GM18520 (cell line): ENCODE measurements around the gene C2orf49.
"Not testable (repeated sequence)": the region's sequence is repeated elsewhere in the genome, so short reads cannot be mapped to it uniquely, and the experiment has no call there.

Source experiments
- ATAC-seq: cut with Tn5 transposase; IDR thresholded peaks from one replicate; pipeline ENCODE4 v1.9.1; 2021; ENCODE audit not compliant: unreplicated experiment

C2orf49 gene

DNA sequence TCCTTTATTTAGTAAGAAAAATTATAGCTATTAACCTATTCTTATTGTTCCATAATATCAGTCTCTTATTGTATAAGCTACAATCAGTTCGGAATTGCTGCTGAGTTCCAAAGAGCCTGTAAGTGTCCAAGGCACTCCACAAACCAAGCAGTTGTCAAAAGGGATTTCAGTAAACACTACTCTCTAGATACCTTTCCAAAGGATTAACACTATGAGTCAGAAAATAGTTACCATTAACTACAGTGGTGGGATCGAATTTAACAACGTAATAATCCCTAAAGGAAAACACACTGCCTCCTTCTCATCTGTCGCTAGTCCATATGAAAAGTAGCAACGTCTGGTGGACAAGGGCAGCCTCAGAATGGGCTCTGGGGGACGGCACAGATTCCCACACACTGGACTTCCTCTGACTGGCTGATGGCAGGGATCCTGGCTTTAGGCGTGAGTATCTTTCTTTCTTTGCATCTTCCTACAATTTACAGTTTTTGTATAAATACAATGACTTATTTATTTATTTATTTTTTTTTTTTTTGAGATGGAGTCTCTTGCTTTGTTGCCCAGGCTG, 16.6 kb upstream of the C2orf49 start:
- no peak for ATAC-seq

DNA sequence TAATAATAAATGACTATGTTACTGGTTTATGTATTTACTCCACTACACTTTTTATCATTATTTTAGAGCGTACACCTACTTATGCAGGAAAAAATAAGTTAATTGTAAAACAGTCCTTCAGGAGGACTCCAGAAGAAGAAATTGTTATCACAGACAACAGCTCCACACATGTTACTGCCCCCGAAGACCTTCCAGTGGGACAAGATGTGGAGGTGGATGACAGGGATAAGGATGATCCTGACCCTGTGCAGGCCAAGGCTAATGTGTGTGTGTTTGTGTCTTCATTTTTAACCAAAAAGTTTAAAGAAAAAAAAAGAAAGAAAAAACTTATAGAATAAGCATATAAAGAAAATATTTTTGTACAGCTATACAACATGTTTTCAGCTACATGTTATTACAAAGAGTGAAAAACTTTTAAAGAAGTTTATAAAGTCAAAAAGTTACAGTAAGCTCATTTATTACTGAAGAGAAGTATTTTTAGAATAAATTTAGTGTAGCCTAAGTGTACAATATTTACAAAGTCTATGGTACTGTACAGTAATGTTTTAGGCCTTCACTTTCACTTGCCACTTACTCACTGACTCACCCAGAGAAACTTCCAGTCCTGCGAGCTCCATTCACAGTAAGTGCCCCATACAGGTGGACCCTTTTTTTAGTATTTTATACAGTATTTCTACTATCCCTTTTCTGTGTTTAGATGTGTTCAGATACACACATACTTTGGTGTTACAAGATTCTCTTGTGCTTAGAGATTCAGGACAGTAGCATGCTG, 15.3 kb upstream of the C2orf49 start:
- peak; percentile 25 for ATAC-seq

- no peak for ATAC-seq
Measured at GRCh38 chr2:105323111-105323510, 14.2 kb upstream of the C2orf49 start.

GRCh38 chr2:105324101-105324500, 13.2 kb upstream of the C2orf49 start:
- ATAC-seq = no peak

DNA sequence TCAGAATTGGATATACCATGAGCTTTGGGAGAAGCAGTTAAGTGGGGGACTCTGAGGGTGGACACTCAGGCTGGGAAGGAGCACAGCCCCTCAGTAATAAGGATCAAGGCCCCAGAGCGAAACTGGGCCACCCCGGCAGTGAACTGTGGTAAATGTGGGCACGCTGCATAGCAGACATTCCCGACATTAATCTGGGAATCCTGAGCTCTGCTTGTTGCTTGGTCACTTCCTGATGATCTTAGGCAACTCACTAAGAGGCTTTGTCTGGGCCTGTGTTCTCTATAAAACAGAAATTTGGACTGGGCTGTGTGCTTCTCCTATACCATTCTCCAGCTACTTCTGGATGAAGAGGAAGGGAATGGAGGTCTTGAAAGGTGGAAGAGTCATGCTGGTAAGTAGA, 12.6 kb upstream of the C2orf49 start:
- no peak for ATAC-seq

DNA sequence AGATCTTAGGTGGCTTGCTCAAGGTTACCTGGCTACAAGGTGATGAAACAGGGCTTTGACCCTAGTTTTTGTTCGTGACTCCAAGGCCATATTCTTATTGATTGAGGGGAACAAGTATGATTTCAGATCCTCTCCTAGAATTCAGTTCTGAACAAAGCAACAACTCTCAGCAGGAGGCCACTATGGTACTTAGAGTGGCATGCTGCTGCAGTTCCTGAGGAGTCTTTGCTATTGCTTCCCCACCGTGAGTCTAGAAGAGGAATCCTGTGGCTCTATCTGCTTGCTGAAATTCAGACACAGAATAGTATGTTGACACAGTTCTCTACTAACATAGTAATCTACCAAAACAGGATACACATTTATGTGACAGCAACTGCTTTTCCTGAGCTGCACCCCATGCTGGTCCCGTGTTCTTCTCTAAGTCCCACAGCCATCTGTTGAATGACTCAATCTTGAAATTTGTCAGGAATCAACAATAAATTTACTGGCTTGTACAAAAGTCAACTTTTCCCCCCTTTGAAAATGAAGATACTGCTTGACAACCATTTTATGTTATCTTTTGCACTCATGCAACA, 11.9 kb upstream of the C2orf49 start:
- no peak for ATAC-seq

GRCh38 chr2:105327271-105327670, 10.1 kb upstream of the C2orf49 start:
- ATAC-seq = not testable (repeated sequence)

- no peak for ATAC-seq
Measured at GRCh38 chr2:105327690-105328089, 9.7 kb upstream of the C2orf49 start.

DNA sequence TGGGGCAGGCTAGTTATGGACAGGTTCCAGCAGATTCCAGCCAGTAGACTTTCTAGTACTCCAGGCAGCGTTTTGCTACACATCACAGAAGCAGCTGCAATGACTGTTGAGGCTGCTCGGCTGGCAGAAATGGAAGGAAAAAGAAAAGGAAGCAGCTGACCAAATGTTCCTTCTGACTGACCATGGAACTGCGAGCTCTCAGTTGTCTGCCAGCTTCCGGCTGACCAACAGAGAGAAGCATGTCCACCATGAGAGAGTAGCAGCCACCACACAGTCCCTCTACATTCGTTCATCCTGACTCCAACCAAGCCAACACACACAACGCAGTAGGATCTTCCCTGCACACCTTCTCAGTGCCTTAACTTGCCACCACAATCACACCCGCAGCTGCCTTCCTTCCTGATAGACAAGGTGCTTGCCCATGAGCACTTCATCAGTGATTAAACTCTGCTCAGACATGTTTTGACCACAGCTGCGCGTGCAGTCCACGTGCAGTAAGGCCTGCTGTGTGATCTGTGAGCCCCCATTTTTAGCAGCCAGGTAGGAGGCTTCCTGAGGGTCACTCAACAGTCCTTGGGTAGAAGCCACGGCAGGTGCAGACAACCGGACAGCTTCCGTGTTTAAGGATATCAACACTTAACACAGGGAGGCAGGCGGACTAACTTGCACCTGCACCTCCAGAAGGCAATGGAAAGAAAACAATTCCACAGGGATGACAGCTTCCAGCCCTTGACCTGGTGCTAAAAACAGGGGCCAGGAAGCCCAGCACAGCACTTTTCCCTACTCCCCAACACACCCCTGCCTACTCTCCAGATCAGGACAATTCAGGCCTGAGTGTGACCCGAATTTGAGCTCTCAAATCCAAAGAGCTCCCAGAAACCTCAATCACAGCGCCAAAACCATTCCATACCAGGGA, 8.8 kb upstream of the C2orf49 start:
- no peak for ATAC-seq

DNA sequence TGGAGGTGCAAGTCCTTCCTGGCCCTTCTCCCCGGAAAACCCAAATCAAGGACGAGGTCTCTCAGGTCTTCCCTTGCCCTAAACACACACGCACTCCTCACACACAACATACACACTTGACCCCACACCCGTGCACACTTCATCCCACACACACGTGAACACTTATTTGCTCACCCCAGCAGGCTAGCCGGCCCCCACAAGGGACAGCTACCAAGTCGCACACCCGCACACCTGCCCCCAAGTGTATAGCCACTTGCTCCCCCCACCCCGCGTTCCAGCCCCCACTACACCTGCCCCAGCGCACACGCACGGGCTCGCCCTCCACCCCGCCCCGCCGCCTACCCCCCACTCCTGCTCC, 8.2 kb upstream of the C2orf49 start:
- no peak for ATAC-seq

DNA sequence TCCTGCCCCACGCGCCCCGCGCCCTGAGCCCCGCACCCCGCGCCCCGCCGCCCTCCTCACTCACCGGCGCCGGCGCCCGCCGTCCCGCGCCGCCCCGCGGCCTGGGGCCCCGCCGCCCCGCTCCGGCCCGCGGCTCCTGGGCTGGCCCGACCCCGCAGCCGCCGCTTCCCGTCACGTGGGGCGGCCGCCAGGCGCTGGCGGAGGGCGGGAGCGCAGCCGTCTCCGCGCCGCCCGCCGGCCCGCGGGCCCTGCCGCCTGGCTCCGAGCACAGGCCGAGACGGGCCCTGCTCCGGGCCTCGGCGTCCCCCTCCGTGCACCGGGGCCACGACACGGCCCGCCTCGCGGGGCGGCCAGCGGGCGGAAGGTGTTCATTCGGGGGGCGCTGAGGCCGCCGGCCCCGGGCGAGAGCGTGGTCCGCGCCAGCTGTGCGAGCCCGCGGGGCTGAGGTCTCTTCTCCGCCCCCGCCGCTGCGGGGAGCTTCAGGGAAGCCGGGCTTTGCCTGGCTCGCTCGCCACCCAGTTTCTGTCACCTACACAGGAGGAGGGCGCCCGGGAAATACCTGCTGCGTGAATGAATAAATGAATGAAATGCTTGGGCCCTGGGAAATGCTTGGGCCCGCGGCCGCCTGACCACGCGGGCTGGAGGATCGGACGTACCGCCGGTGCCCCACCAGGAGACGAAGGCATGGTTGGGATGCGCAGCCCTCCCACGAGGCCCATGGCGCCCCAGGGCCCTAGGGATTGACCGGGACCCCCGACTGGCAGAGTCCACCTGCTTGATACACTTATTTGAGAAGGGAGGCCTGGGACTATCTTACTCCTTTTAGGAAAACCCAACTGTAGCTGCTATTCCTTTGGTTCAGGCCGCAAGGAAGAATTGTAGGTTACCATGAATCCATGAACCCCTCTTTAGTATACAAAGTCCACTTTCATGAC, 7.5 kb upstream of the C2orf49 start, which contains the start of gene TGFBRAP1:
Gene TGFBRAP1, minus strand, starts transcription at position 175 of the 935 bp plus-strand sequence. CDS start 21,434 bp downstream, outside the sequence.
- peak; percentile 69 for ATAC-seq

DNA sequence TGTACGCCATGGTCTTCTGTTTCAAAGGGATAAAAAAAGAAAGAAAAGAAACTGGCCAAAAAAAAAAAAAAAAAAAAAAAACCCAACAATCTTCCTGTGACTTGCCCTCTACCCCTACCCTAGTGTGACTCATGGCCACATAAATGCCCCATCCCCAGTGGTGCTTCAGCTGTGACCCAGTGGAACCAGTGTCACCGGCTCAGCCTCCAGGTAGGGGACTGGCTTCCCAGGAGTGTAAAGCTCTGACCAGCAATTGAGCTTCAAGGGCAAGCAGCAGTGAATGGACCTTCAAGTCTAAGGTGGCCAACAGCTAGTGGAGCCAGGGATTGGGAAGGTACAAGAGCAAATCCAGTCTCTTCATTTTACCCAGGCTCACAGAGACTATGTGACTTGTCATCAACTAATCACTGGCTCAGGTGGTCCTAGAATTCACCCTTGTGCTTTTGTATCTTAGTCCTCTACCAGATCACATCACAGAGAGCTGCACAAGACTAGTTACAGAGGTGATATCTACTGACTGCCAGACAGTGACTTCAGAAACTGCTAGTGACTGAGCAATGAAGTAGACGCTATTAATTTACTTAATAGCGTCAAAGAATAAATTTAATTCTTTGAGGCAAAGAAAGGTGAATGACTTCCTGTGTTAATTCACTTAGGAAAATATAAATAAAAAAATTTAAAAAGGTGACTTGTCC, 6.5 kb upstream of the C2orf49 start:
- no peak for ATAC-seq

DNA sequence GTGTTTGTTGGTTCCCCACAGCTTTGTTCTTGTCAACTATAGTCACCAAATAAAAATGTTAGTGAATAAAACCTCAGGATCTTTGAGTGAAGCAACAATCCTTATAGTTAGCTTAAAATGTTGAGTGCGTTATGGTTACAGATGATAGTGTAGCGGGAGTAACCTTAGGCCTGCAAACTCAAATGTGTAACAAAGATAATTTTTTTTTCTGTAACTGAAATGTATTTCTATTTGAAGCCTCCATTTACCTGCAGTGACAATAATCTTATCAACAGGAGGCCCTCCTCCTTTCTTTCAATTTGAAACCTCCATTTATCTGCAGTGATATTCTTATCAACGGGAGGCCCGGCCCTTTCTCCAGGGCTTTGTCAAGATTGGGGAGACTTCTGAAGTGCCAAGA, 3.1 kb upstream of the C2orf49 start:
- no peak for ATAC-seq

- no peak for ATAC-seq
Measured at GRCh38 chr2:105335469-105335868, 1.9 kb upstream of the C2orf49 start.

- no peak for ATAC-seq
Measured at GRCh38 chr2:105336786-105337121, 586 bp upstream of the C2orf49 start.

DNA sequence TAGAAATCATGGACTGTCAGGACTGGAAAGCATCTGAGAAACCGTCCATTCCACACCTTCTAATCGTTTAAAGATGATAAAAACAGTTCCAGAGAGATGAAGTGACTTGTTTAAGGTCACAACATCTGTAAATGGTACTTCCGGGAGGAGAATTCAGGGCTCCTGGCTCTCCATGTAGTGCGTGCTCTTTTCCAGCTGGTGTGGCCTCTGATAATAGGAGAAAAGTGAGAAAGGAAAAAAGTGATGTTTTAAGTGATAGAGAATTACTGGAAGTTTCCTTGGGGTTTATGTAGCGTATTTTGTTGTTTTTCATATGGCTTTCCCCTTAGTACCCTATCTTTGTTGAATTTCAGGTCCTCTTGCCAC, 663 bp downstream of the C2orf49 start:
- no peak for ATAC-seq

DNA sequence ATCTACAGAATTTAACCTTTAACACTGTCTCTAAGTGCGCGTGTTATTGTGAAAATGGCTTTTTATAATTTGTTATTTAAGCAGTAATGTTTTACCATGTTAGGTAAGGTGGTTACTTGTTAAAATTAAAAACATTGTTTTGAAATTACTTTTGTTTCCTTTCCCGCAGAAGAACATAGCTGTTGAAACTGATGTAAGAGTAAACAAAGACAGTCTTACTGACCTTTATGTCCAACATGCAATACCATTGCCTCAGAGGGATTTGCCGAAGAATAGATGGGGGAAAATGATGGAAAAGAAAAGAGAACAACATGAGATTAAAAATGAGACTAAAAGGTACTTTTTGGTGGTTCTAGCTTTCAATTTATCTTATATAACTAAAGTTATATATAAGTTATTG, 2.1 kb downstream of the C2orf49 start:
- ATAC-seq = no peak

- no peak for ATAC-seq
Measured at GRCh38 chr2:105344704-105345345, 7.5 kb downstream of the C2orf49 start.

- no peak for ATAC-seq
Measured at GRCh38 chr2:105357122-105357521, 19.8 kb downstream of the C2orf49 start.
